HepG2 (cell line): ENCODE measurements around the gene DUSP7. TPM values are rescaled to one million over a fixed set of nuclear protein-coding genes. Genes with fewer than 3 reads are reported as not detected.

Source experiments
- ATAC-seq: fragments of 200-7000 bp; cut with Tn5 transposase; 3 replicates; pipeline ENCODE4 v1.9.1; 2020; ENCODE audit warnings: mild to moderate bottlenecking, moderate library complexity
- BruUV-seq: library from RNA; stranded (reverse); fragments of 400-500 nt; replicated peaks from 2 replicates; lab custom pipeline; 2021; lab: Mats Ljungman, UMichigan
- CTCF ChIA-PET: fragments of 300-600 bp; formaldehyde crosslinking; extraction: SDS; loops from one replicate; lab custom pipeline; 2021; ENCODE audit warnings: low total read pairs, inconsistent platforms, low intra/inter-chr PET ratio; lab: Yijun Ruan, JAX
- POLR2A ChIA-PET: fragments of 350-600 bp; sonication (Branson Sonifier 250); formaldehyde crosslinking; loops from one replicate; lab custom pipeline; 2020; ENCODE audit warnings: antibody characterized with exemption, inconsistent platforms; lab: Yijun Ruan, JAX
- DNase-seq: peaks from one replicate; pipeline ENCODE4 v3.0.0-alpha.2; 2015; ENCODE audit warnings: low spot score
- FAIRE-seq: peaks from 3 replicates; lab custom pipeline; 2011; peaks lifted over from hg19 to GRCh38; lab: Jason Lieb, UNC
- H2AFZ ChIP-seq: one replicate; pipeline ENCODE4 v1.6.1; 2011; ENCODE audit warnings: low read length, inconsistent platforms
- H3K27ac ChIP-seq: fragments of 300-600 bp; 3 replicates; pipeline ENCODE4 v1.8.0; 2011; ENCODE audit warnings: mixed run types, mild to moderate bottlenecking, mixed read lengths, low read length, inconsistent platforms; ENCODE audit not compliant: insufficient read depth; ENCODE audit errors: extremely low read length
- H3K27me3 ChIP-seq, 2 experiments: fragments of 200-600 bp in 1 of 2; 2 replicates in 1 of 2; 3 replicates in 1 of 2; pipeline versions ENCODE4 v1.6.0 to v1.8.0; 2011; ENCODE audit warnings: low read length in 2 of 2, mild to moderate bottlenecking in 2 of 2, moderate library complexity in 2 of 2, inconsistent platforms in 1 of 2; ENCODE audit not compliant: insufficient read depth in 2 of 2, control insufficient read depth in 1 of 2
- H3K36me3 ChIP-seq, 2 experiments: fragments of 200-600 bp in 1 of 2; replicated peaks in 1 of 2; 2 replicates in 1 of 2; 3 replicates in 1 of 2; pipeline versions ENCODE4 v1.5.1 to v1.8.0; 2011; ENCODE audit warnings: low read length in 2 of 2, inconsistent platforms in 1 of 2; ENCODE audit not compliant: insufficient read depth in 2 of 2, control insufficient read depth in 1 of 2
- H3K4me1 ChIP-seq: 2 replicates; pipeline ENCODE4 v1.5.1; 2012; ENCODE audit warnings: low read length, inconsistent platforms; ENCODE audit not compliant: insufficient read depth
- H3K4me2 ChIP-seq: 2 replicates; pipeline ENCODE4 v1.6.0; 2011; ENCODE audit warnings: low read depth, low read length, inconsistent platforms
- H3K4me3 ChIP-seq, 3 experiments: fragments of 200-600 bp in 1 of 3; sonication (generic), shearing (Covaris generic) in 1 of 3; replicated peaks in 1 of 3; 2 replicates each; pipeline ENCODE4 v1.5.1; 2011 to 2016; ENCODE audit warnings: low read length in 3 of 3, inconsistent platforms in 2 of 3, low read depth in 2 of 3, mild to moderate bottlenecking in 2 of 3, control low read depth in 1 of 3, mixed read lengths in 1 of 3; ENCODE audit not compliant: insufficient read depth in 1 of 3
- H3K79me2 ChIP-seq: one replicate; pipeline ENCODE4 v1.6.1; 2011; ENCODE audit warnings: low read length, inconsistent platforms; ENCODE audit not compliant: insufficient read depth
- H3K9ac ChIP-seq: 2 replicates; pipeline ENCODE4 v1.6.0; 2011; ENCODE audit warnings: mild to moderate bottlenecking, low read depth, low read length, inconsistent platforms; ENCODE audit not compliant: insufficient read depth
- H3K9me3 ChIP-seq: 2 replicates; pipeline ENCODE4 v1.5.1; 2012; ENCODE audit warnings: mild to moderate bottlenecking, low read length
- H4K20me1 ChIP-seq: 2 replicates; pipeline ENCODE4 v1.6.0; 2011; ENCODE audit warnings: inconsistent platforms, mild to moderate bottlenecking, low read length, moderate library complexity; ENCODE audit not compliant: insufficient read depth
- FOXJ3 ChIP-seq: sonication (generic); formaldehyde crosslinking; IDR thresholded peaks from 2 replicates; pipeline ENCODE4 v1.4.0; 2020; ENCODE audit warnings: missing genetic modification reagents, mild to moderate bottlenecking, borderline replicate concordance
- KDM4B ChIP-seq: sonication (generic); formaldehyde crosslinking; IDR thresholded peaks from 2 replicates; pipeline ENCODE4 v1.4.0; 2020; ENCODE audit warnings: missing genetic modification reagents
- SAP130 ChIP-seq: IDR thresholded peaks from 2 replicates; pipeline ENCODE4 v1.6.1; 2016; ENCODE audit warnings: low read depth
- SNRNP70 ChIP-seq: fragments of 200-400 bp; formaldehyde crosslinking; IDR thresholded peaks from 2 replicates; pipeline ENCODE4 v1.6.1; 2017; ENCODE audit warnings: mild to moderate bottlenecking, low read depth, low read length, moderate library complexity
- YY1 ChIP-seq: IDR thresholded peaks from 2 replicates; pipeline ENCODE4 v1.6.1; 2011; ENCODE audit warnings: low read length, low read depth, moderate library complexity, mild to moderate bottlenecking; ENCODE audit not compliant: insufficient read depth, insufficient replicate concordance
- ZBTB14 ChIP-seq: sonication (generic); formaldehyde crosslinking; IDR thresholded peaks from 2 replicates; pipeline ENCODE4 v1.4.0; 2020; ENCODE audit warnings: missing genetic modification reagents
- ZBTB7B ChIP-seq: sonication (generic); formaldehyde crosslinking; IDR thresholded peaks from 2 replicates; pipeline ENCODE4 v1.4.0; 2020; ENCODE audit warnings: missing genetic modification reagents
- ZFP1 ChIP-seq: IDR thresholded peaks from 2 replicates; pipeline ENCODE4 v1.6.1; 2016
- ZNF207 ChIP-seq: fragments of 450-650 bp; IDR thresholded peaks from 2 replicates; pipeline ENCODE4 v1.6.1; 2016; ENCODE audit warnings: antibody characterized with exemption, borderline replicate concordance
- ZNF484 ChIP-seq: sonication (generic); formaldehyde crosslinking; IDR thresholded peaks from 2 replicates; pipeline ENCODE4 v1.5.1; 2020; ENCODE audit warnings: mild to moderate bottlenecking, low read depth, missing genetic modification reagents, borderline replicate concordance
- ZNF550 ChIP-seq: sonication (generic); formaldehyde crosslinking; IDR thresholded peaks from 2 replicates; pipeline ENCODE4 v1.4.0; 2020; ENCODE audit warnings: mild to moderate bottlenecking, missing genetic modification reagents, borderline replicate concordance
- ZNF670 ChIP-seq: sonication (generic); formaldehyde crosslinking; IDR thresholded peaks from 2 replicates; pipeline ENCODE4 v1.8.0; 2022; ENCODE audit warnings: mild to moderate bottlenecking, missing genetic modification reagents, borderline replicate concordance
- ZZZ3 ChIP-seq: sonication (generic); formaldehyde crosslinking; IDR thresholded peaks from 2 replicates; pipeline ENCODE4 v1.4.0; 2020; ENCODE audit warnings: missing genetic modification reagents, mild to moderate bottlenecking, borderline replicate concordance
- WGBS: methylation state at CpG from one replicate; pipeline ENCODE4 v1.1.6; 2017; ENCODE audit warnings: low lambda C conversion rate; 5-methylcytosine and 5-hydroxymethylcytosine counted together
- in situ Hi-C: cut with HindIII; loops from 2 replicates; pipeline ENCODE4 v1.10.0; 2017; ENCODE audit warnings: low pct_unique_long_range_greater_than_20kb; ENCODE audit not compliant: extremely low pct_ligation_motif_present
- intact Hi-C: fragments of 100-400 bp; cut with micrococcal nuclease; formaldehyde crosslinking; loops from one replicate; pipeline ENCODE4 v1.10.0; 2022; ENCODE audit not compliant: unreplicated experiment
- polyA plus RNA-seq, 8 experiments: library from polyadenylated mRNA; depleted of rRNA in 3 of 8; stranded (reverse) in 7 of 8; unstranded in 1 of 8; fragments of >200 nt; fragmentation: Illumina TruSeq in 4 of 8; extraction: Trizol in 4 of 8; gene quantifications; 2 replicates each; pipeline versions ENCODE4 v1.2.1 to v1.2.3, GENCODE V29; 2011 to 2016; ENCODE audit warnings: low read depth in 4 of 8, missing spikeins in 1 of 8, mixed read lengths in 1 of 8; ENCODE audit not compliant: insufficient read depth in 1 of 8
- total RNA-seq, 5 experiments: library from RNA; depleted of rRNA; stranded (reverse); fragments of >200 nt; fragmentation: Illumina TruSeq; extraction: Trizol; gene quantifications; 2 replicates each; pipeline ENCODE4 v1.2.3, GENCODE V29; 2016; ENCODE audit warnings: low read depth in 1 of 5

The DUSP7 gene
- total and polyA plus RNA-seq, 2 of the 13 experiments (the other 11 are each of a cell fraction or from before 2014, with no cell fraction given) = 6.6 to 8.8 TPM

- CTCF ChIA-PET = no interaction called here
- ATAC-seq = no peak
- in situ Hi-C loops = no loop called here
Observed at GRCh38 chr3:52097851-52098507, 41.6 kb upstream of the DUSP7 start.

More at GRCh38 chr3:52097851-52098507, 41.6 kb upstream of the DUSP7 start:
- no peak overlapping the region for H3K4me3 ChIP-seq
- BruUV-seq = no TSS peak
- no peaks in the 10 kb centered on the region for H3K9me3 ChIP-seq
- no peak overlapping the region for H2AFZ ChIP-seq
- no peaks in the 10 kb centered on the region for H3K27me3 ChIP-seq
- no peak for FAIRE-seq
- H3K36me3 ChIP-seq = peaks cover 0 to 39% of the 10 kb centered on the region in 2 experiments; a peak in 4 of 5 replicates
- H3K79me2 ChIP-seq = no peaks in the 10 kb centered on the region
- peaks cover 6% of the 10 kb centered on the region; the same call in 1 of the 2 replicates for H3K4me1 ChIP-seq
- no peaks in the 10 kb centered on the region for H4K20me1 ChIP-seq
- TF ChIP-seq SAP130 (CRISPR knock-in tag) (no peak), SNRNP70 (no peak), ZFP1 (CRISPR knock-in tag) (no peak), ZNF207 (no peak), ZZZ3 (CRISPR knock-in tag) (no peak), ZBTB14 (CRISPR knock-in tag) (no peak), FOXJ3 (no peak), YY1 (no peak), ZNF550 (no peak), KDM4B (CRISPR knock-in tag) (no peak), ZBTB7B (CRISPR knock-in tag) (no peak), ZNF484 (CRISPR knock-in tag) (no peak), ZNF670 (no peak)
- TF ChIP-seq, all 625 proteins: peak for 0
- DNase-seq = no peak
- no peak overlapping the region for H3K9ac ChIP-seq
- 90% methylated on average over 2 of the region's 2 CpGs for WGBS
- no peak overlapping the region for H3K4me2 ChIP-seq
- H3K27ac ChIP-seq = no peak overlapping the region
- POLR2A ChIA-PET = no interaction called here
- intact Hi-C loops = no loop called here
